Astrocyte of the cerebellum (primary cell): ENCODE measurements around the gene PKNOX2.

Experiments used
- DNase-seq: peaks from one replicate; pipeline ENCODE4 v3.0.0-alpha.2; 2011; ENCODE audit warnings: low read depth
- H3K4me3 ChIP-seq: 2 replicates; pipeline ENCODE4 v1.5.1; 2011; ENCODE audit warnings: mild to moderate bottlenecking, low read depth, low read length, moderate library complexity
- CTCF ChIP-seq: IDR thresholded peaks from 2 replicates; pipeline ENCODE4 v1.5.1; 2012; ENCODE audit warnings: low read length, low read depth, moderate library complexity, mild to moderate bottlenecking; ENCODE audit errors: missing control alignments
- in situ Hi-C: cut with HindIII; loops from 2 replicates; pipeline ENCODE4 v1.10.0; 2017; ENCODE audit warnings: low sequenced_read_pairs

The PKNOX2 gene

GRCh38 chr11:125412509-125412908 lies 248.0 kb downstream of the PKNOX2 start:
- in situ Hi-C loops = loop anchor here (25.0 kb wide), 1 partner anchor 450 kb away; the partner anchor contains the start of gene CCDC15
- no peak overlapping the region for H3K4me3 ChIP-seq
- DNase-seq = no peak
- no peak for TF ChIP-seq CTCF

- in situ Hi-C loops = loop anchor here (25.0 kb wide), 1 partner anchor 451 kb away; the partner anchor contains the start of gene CCDC15
- no peak for DNase-seq
- no peak overlapping the region for H3K4me3 ChIP-seq
- TF ChIP-seq CTCF = no peak
These were observed 248.7 kb downstream of the PKNOX2 start for GRCh38 chr11:125413226-125413625.

GRCh38 chr11:125414121-125414520 lies 249.6 kb downstream of the PKNOX2 start:
- no peak for DNase-seq
- no peak overlapping the region for H3K4me3 ChIP-seq
- in situ Hi-C loops = loop anchor here (25.0 kb wide), 1 partner anchor 452 kb away; the partner anchor contains the start of gene CCDC15
- no peak for TF ChIP-seq CTCF

- H3K4me3 ChIP-seq = no peak overlapping the region
- in situ Hi-C loops = loop anchor here (25.0 kb wide), 1 partner anchor 455 kb away; the partner anchor contains the start of gene CCDC15
- DNase-seq = no peak
- no peak for TF ChIP-seq CTCF
These were observed 252.7 kb downstream of the PKNOX2 start for GRCh38 chr11:125416981-125417935.

- TF ChIP-seq CTCF = no peak
- in situ Hi-C loops = loop anchor here (25.0 kb wide), 1 partner anchor 456 kb away; the partner anchor contains the start of gene CCDC15
- DNase-seq = no peak
- no peak overlapping the region for H3K4me3 ChIP-seq
These were observed 253.8 kb downstream of the PKNOX2 start for GRCh38 chr11:125418396-125418795.

- in situ Hi-C loops = loop anchor here (25.0 kb wide), 1 partner anchor 460 kb away; the partner anchor contains the start of gene CCDC15
- DNase-seq = no peak
- TF ChIP-seq CTCF = no peak
- H3K4me3 ChIP-seq = no peak overlapping the region
These were observed 258.1 kb downstream of the PKNOX2 start for GRCh38 chr11:125422681-125423080.
